ENCODE data around the gene EDN1.

- TF ChIP-seq CREB3 (tag; conservative IDR thresholded peaks at IDR 0.05; ENCODE audit: low read depth) (no peak), CTCF (IDR thresholded peaks at IDR 0.05 in 2 of 3, conservative IDR thresholded peaks at IDR 0.05 in 1 of 3; ENCODE audit: insufficient read depth in 2 of 3, low read depth in 1 of 3, low read length in 3 of 3) (no peak), ZNF23 (CRISPR knock-in tag; IDR thresholded peaks at IDR 0.05) (no peak), POLR2A (conservative IDR thresholded peaks at IDR 0.05) (no peak), ZBTB34 (CRISPR knock-in tag; IDR thresholded peaks at IDR 0.05) (no peak), EZH2 (IDR thresholded peaks at IDR 0.05; ENCODE audit: borderline replicate concordance, low read depth, low read length) (no peak), AFF4 (CRISPR knock-in tag; IDR thresholded peaks at IDR 0.05) (no peak), ZNF512 (tag; IDR thresholded peaks at IDR 0.05) (no peak)
Measured at GRCh38 chr6:12246900-12247299, 43.3 kb upstream of the EDN1 start.
